ENCODE measurements around the gene PCNP.
"Not testable (repeated sequence)": the region's sequence is repeated elsewhere in the genome, so short reads cannot be mapped to it uniquely, and the experiment has no call there.

PCNP gene

DNA sequence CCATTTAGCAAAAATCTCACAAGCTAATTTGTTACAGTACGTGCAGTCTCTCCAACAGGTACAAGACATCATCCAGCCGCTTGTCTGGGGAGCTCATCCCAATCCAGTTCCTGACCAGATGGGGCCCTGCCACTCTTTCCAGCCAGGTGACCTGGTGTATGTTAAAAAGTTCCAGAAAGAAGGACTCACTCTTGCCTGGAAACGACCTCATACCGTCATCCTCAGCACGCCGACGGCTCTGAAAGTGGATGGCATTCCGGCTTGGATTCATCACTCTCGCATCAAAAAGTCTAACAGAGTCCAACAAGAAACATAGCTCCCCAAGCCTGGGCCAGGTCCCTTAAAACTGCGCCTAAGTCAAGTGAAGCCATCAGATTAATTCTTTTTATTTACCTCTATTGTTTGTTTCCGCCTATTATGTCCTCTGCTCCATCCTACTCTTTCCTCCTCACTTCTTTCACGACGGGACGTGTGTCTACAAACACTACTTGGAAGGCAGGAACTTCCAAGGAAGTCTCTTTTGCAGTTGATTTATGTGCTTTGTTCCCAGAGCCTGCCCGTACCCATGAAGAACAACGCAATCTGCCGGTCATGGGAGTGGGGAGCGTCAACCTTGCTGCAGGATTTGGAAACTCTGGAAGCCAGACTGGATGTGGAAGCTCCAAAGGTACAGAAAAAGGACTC, 65.4 kb downstream of the PCNP start:
- no peak overlapping the region for H3K4me3 ChIP-seq (ENCODE audit: insufficient read depth, low read depth, low read length, poor library complexity, severe bottlenecking)
- no peak overlapping the region for H3K27ac ChIP-seq (ENCODE audit: insufficient read depth, low read length, poor library complexity, severe bottlenecking)

DNA sequence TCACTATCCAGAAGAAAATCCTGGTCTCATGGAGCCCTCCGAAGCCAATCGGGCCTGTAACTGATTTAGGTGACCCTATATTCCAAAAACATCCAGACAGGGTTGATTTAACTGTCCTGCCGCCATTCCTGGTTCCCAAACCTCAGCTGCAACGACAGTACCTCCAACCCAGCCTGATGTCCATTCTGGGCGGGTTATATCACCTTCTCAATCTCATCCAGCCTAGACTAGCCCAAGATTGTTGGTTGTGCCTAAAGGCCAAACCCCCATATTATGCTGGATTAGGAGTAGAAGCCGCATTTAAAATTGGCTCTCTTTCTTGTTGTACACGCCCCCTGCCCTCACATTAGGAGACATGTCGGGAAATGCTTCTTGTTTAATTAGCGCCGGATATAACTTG, 66.3 kb downstream of the PCNP start:
- no peak overlapping the region for H3K4me3 ChIP-seq (ENCODE audit: insufficient read depth, low read depth, low read length, poor library complexity, severe bottlenecking)
- H3K27ac ChIP-seq (ENCODE audit: insufficient read depth, low read length, poor library complexity, severe bottlenecking), result no peak overlapping the region

More for the DNA sequence above, 65.4 kb downstream of the PCNP start:
- Histone ChIP-seq H3K9me3 (ENCODE audit: control insufficient read depth, low read length) (no peaks in the 10 kb centered on the region), H3K36me3 (ENCODE audit: control insufficient read depth, insufficient read depth, low read length) (no peaks in the 10 kb centered on the region), H3K27me3 (replicated peaks; ENCODE audit: control insufficient read depth, insufficient read depth, low read length, poor library complexity, severe bottlenecking) (no peaks in the 10 kb centered on the region), H3K4me1 (ENCODE audit: control insufficient read depth, insufficient read depth, low read length, poor library complexity, severe bottlenecking) (peaks cover 9% of the 10 kb centered on the region)
- no peak for DNase-seq

DNA sequence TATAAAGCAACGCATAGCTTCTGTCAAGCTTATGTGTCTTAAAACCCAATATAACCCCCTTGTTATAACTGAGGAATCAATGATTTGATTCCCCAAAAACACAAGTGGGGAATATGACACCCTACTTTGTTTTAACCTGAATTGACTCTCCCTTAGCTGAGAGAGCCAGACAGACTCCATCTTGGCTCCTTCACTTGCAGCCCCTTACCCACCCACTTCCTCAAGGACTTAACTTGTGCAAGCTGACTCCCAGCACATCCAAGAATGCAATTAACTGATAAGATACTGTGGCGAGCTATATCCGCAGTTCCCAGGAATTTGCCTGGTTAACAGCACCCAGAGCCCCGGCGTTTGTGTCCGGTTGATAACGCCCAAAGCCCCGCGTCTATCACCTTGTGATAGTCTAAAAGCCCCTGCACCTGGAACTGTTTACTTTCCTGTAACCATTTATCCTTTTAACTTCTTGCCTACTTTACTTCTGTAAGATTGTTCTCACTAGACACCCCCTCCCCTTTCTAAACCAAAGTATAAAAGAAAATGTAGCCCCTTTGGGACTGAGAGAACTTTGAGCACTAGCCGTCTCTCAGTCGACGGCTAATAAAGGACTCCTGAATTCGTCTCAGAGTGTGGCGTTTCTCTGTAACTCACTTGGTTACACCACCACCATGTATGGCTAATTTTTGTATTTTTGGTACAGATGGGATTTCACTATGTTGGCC, 67.6 kb downstream of the PCNP start:
- not testable (repeated sequence) for H3K9me3 ChIP-seq (ENCODE audit: control insufficient read depth, low read length); H3K4me3 ChIP-seq (ENCODE audit: insufficient read depth, low read depth, low read length, poor library complexity, severe bottlenecking); H3K4me1 ChIP-seq (ENCODE audit: control insufficient read depth, insufficient read depth, low read length, poor library complexity, severe bottlenecking); H3K27ac ChIP-seq (ENCODE audit: insufficient read depth, low read length, poor library complexity, severe bottlenecking); DNase-seq; H3K27me3 ChIP-seq (replicated peaks; ENCODE audit: control insufficient read depth, insufficient read depth, low read length, poor library complexity, severe bottlenecking); H3K36me3 ChIP-seq (ENCODE audit: control insufficient read depth, insufficient read depth, low read length)

More for the DNA sequence above, 66.3 kb downstream of the PCNP start:
- no peaks in the 10 kb centered on the region for H3K27me3 ChIP-seq (replicated peaks; ENCODE audit: control insufficient read depth, insufficient read depth, low read length, poor library complexity, severe bottlenecking)
- H3K36me3 ChIP-seq (ENCODE audit: control insufficient read depth, insufficient read depth, low read length), result no peaks in the 10 kb centered on the region
- H3K9me3 ChIP-seq (ENCODE audit: control insufficient read depth, low read length), result no peaks in the 10 kb centered on the region
- no peak for DNase-seq
- peaks cover 12% of the 10 kb centered on the region for H3K4me1 ChIP-seq (ENCODE audit: control insufficient read depth, insufficient read depth, low read length, poor library complexity, severe bottlenecking)

DNA sequence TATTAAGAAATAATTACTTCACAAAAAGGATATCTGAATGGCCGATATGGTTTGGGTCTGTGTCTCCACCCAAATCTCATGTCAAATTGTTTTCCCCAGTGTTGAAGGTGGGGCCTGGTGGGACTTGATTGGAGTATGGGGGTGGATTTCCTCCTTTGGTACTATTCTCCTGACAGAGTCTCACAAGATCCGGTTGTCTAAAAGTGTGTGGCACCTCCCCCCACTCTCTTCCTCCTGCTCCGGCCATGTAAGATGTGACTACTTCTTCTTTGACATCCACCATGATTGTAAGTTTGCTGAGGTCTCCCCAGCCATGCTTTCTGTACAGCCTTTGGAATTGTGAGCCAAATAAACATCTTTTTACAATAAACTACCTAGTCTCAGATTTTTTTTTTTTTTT, 68.5 kb downstream of the PCNP start:
- Histone ChIP-seq H3K27me3 (replicated peaks; ENCODE audit: control insufficient read depth, insufficient read depth, low read length, poor library complexity, severe bottlenecking) (no peaks in the 10 kb centered on the region), H3K36me3 (ENCODE audit: control insufficient read depth, insufficient read depth, low read length) (no peaks in the 10 kb centered on the region), H3K4me3 (ENCODE audit: insufficient read depth, low read depth, low read length, poor library complexity, severe bottlenecking) (no peak overlapping the region), H3K9me3 (ENCODE audit: control insufficient read depth, low read length) (no peaks in the 10 kb centered on the region), H3K27ac (ENCODE audit: insufficient read depth, low read length, poor library complexity, severe bottlenecking) (no peak overlapping the region), H3K4me1 (ENCODE audit: control insufficient read depth, insufficient read depth, low read length, poor library complexity, severe bottlenecking) (peaks cover 7% of the 10 kb centered on the region)
- no peak for DNase-seq

DNA sequence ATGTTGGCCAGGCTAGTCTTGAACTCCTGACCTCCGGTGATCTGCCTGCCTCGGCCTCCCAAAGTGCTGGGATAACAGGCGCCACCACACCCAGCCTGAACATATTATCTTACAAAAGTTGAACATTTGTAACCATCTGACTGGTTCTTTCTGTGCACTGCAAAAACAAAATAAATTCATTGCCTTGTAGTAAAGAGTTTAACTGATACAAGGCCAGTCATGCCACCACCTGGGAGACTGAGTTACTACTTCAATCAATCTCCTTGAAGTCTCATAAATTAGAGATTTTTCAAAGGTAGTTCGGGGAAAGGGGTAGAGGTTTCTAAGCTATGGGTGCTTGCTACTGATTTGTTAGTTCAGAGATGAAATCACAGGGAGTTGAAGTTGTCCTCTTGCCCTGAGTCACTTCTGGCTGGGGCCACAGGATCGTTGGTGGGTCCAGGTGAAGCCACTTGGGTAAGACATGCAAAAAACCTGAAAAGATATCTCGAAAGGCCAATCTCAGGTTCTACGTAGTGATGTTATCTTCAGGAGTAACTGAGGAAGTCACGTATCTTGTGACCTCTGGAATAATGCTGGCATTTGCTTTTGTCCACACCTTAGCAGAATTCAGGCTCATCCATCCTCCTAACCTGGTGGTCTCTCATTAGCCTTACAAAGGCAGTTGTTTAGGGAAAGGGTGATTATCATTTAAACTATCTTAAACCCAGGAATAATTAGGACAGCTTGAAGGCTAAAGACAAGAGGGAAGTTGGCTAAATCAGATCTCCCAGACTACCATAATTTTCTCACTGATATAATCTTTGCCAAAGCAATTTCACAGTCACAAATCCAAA, 69.2 kb downstream of the PCNP start:
- H3K4me3 ChIP-seq (ENCODE audit: insufficient read depth, low read depth, low read length, poor library complexity, severe bottlenecking), result no peak overlapping the region
- no peak for DNase-seq
- H3K9me3 ChIP-seq (ENCODE audit: control insufficient read depth, low read length), result no peaks in the 10 kb centered on the region
- H3K27me3 ChIP-seq (replicated peaks; ENCODE audit: control insufficient read depth, insufficient read depth, low read length, poor library complexity, severe bottlenecking), result no peaks in the 10 kb centered on the region
- no peak overlapping the region for H3K27ac ChIP-seq (ENCODE audit: insufficient read depth, low read length, poor library complexity, severe bottlenecking)
- H3K36me3 ChIP-seq (ENCODE audit: control insufficient read depth, insufficient read depth, low read length), result no peaks in the 10 kb centered on the region
- H3K4me1 ChIP-seq (ENCODE audit: control insufficient read depth, insufficient read depth, low read length, poor library complexity, severe bottlenecking), result peaks cover 7% of the 10 kb centered on the region
